ENCODE measurements around the gene ATP6V1G3. TPM values are rescaled to one million over a fixed set of nuclear protein-coding genes. Genes with fewer than 3 reads are reported as not detected.

ATP6V1G3 gene
- total RNA-seq, 4 donors from 2014 or later: not detected

DNA sequence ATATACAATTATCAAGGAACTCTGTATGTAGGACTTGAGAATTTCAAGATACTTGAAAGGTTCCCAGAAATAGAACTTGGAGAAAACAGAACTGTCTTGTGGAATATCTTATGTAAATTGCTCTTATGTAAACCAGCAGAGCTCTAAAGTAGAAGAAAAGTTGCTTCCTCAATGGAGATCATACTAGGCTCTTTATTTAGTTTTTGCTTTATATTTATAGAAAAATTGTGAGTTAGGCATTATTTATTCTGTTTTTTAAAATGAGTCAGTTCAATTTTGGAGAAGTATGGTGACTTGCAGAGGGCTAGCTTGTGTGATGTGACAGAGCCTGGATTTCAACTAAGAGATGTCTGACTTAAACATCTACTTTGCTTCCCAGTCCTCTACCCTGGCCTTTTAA lies 40.4 kb downstream of the ATP6V1G3 start:
- no peaks in the 10 kb centered on the region for H3K4me1 ChIP-seq
- no peaks in the 10 kb centered on the region for H3K27me3 ChIP-seq
- TF ChIP-seq POLR2A (IDR thresholded peaks at IDR 0.05): no peak
- TF ChIP-seq, protein P1, sequence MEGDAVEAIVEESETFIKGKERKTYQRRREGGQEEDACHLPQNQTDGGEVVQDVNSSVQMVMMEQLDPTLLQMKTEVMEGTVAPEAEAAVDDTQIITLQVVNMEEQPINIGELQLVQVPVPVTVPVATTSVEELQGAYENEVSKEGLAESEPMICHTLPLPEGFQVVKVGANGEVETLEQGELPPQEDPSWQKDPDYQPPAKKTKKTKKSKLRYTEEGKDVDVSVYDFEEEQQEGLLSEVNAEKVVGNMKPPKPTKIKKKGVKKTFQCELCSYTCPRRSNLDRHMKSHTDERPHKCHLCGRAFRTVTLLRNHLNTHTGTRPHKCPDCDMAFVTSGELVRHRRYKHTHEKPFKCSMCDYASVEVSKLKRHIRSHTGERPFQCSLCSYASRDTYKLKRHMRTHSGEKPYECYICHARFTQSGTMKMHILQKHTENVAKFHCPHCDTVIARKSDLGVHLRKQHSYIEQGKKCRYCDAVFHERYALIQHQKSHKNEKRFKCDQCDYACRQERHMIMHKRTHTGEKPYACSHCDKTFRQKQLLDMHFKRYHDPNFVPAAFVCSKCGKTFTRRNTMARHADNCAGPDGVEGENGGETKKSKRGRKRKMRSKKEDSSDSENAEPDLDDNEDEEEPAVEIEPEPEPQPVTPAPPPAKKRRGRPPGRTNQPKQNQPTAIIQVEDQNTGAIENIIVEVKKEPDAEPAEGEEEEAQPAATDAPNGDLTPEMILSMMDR (IDR thresholded peaks at IDR 0.05 in 4 of 5, conservative IDR thresholded peaks at IDR 0.05 in 1 of 5): no peak
- no peaks in the 10 kb centered on the region for H3K9me3 ChIP-seq
- H3K4me3 ChIP-seq: no peak overlapping the region
- ATAC-seq (no peak), DNase-seq (no peak)
- in situ Hi-C loops (cut with MboI; ENCODE audit: low sequenced_read_pairs in 4 of 4) (no loop called here), intact Hi-C loops (cut with DNase I; ENCODE audit: low total_unique reads) (no loop called here)
- no peaks in the 10 kb centered on the region for H3K36me3 ChIP-seq
- H3K27ac ChIP-seq: no peak overlapping the region

DNA sequence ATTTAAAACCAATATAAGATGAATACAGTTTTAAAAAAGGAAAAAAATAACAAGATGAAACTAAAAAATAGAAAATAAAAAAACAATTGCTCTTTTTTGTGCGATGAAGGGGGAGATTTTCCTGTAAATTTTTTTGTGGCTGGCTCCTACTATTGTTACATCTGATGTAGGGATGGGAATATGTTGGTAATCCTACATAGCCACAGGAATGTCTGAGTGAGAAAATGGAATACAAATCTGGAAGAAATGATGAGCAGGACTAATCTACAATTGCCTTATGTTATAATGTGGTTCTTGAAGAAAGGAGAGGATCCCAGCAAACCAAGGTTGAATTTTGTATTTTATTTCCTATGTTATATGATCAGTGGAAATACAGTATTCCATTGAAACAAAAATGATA lies 40.9 kb downstream of the ATP6V1G3 start:
- H3K27me3 ChIP-seq: no peaks in the 10 kb centered on the region
- H3K4me1 ChIP-seq: no peaks in the 10 kb centered on the region
- H3K4me3 ChIP-seq: no peak overlapping the region
- no peak for TF ChIP-seq POLR2A (IDR thresholded peaks at IDR 0.05)
- TF ChIP-seq, protein P1 (IDR thresholded peaks at IDR 0.05 in 4 of 5, conservative IDR thresholded peaks at IDR 0.05 in 1 of 5): no peak
- intact Hi-C loops (cut with DNase I; ENCODE audit: low total_unique reads): no loop called here
- in situ Hi-C loops (cut with MboI; ENCODE audit: low sequenced_read_pairs in 4 of 4): no loop called here
- H3K27ac ChIP-seq: no peak overlapping the region
- ATAC-seq: no peak
- DNase-seq: no peak
- H3K9me3 ChIP-seq: no peaks in the 10 kb centered on the region
- H3K36me3 ChIP-seq: no peaks in the 10 kb centered on the region

DNA sequence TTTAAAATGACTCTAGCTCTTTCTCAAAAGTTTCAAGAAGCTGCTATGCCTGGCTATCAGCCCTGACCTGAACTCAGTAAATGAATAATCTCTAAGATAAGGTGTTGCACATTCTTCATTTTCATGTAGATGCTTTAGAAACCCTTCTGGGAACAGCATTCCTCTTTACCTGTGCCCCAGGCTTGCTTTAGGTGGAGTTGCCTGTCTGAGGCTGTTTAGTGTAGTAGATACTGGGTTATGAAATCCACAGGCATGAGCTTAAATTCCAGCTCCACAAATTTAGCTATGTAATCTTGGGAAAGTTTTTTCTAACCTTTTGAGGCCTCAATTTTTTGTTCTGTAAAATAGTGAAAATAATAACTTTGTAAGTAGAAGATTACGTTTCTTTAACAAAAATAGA lies 41.6 kb downstream of the ATP6V1G3 start:
- in situ Hi-C loops (cut with MboI; ENCODE audit: low sequenced_read_pairs in 4 of 4): no loop called here
- H3K4me3 ChIP-seq: no peak overlapping the region
- H3K27me3 ChIP-seq: no peaks in the 10 kb centered on the region
- no peak overlapping the region for H3K27ac ChIP-seq
- ATAC-seq (no peak), DNase-seq (no peak)
- H3K9me3 ChIP-seq: no peaks in the 10 kb centered on the region
- H3K36me3 ChIP-seq: no peaks in the 10 kb centered on the region
- intact Hi-C loops (cut with DNase I; ENCODE audit: low total_unique reads): no loop called here
- TF ChIP-seq POLR2A (IDR thresholded peaks at IDR 0.05): no peak
- TF ChIP-seq, protein P1 (IDR thresholded peaks at IDR 0.05 in 4 of 5, conservative IDR thresholded peaks at IDR 0.05 in 1 of 5): no peak
- no peaks in the 10 kb centered on the region for H3K4me1 ChIP-seq

DNA sequence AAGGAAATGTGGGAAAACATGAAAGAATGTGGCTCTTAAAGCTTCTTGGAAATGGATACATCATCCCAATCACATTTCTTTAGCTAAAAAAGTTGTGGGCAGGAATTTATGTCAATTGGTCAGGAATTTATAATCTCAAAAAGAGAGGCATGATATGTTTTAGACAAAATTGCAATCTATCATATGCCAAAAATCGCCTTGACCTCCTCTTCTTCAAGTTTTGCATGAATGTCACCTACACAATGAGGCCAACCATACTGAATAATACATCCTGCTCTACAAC lies 42.4 kb downstream of the ATP6V1G3 start:
- TF ChIP-seq, protein P1 (IDR thresholded peaks at IDR 0.05 in 4 of 5, conservative IDR thresholded peaks at IDR 0.05 in 1 of 5): no peak
- TF ChIP-seq POLR2A (IDR thresholded peaks at IDR 0.05): no peak
- no peak overlapping the region for H3K4me3 ChIP-seq
- in situ Hi-C loops (cut with MboI; ENCODE audit: low sequenced_read_pairs in 4 of 4) (no loop called here), intact Hi-C loops (cut with DNase I; ENCODE audit: low total_unique reads) (no loop called here)
- DNase-seq: no peak
- H3K9me3 ChIP-seq: no peaks in the 10 kb centered on the region
- no peaks in the 10 kb centered on the region for H3K4me1 ChIP-seq
- H3K36me3 ChIP-seq: no peaks in the 10 kb centered on the region
- no peak for ATAC-seq
- no peak overlapping the region for H3K27ac ChIP-seq
- no peaks in the 10 kb centered on the region for H3K27me3 ChIP-seq

DNA sequence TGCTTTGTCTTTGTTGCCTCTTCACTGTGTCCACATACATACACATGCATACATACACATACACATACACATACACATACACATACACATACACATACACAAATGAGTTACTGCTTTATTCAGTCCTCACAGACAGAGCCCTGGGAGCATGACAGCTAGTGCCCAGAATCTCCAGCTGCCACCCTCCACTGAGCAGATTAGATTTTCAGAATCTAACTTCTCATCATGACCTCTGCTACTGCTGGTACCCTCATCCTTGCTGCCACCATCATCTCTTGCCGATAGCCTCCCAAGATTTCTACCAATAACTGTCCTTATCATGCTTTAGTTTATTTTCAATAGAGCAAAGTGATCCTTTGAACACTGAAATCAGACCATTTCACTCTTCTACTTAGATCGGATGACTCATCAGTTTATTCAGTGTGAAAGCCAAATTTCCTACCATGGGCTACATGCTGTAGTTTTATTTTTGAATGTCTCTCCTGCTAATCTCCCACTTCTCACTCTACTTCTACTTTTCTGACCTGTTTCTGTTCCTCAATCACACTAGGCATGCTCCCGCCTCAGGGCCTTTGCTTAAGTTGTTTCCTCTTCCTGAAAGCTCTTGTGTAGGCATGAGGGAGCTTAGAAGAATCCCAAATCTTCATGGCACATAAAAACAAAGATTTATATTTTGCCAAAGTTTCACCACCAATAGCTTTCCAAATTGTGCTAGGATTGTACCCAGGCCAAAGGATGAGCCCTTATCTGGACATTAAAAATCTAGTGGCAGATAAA lies 43.0 kb downstream of the ATP6V1G3 start:
- intact Hi-C loops (cut with DNase I; ENCODE audit: low total_unique reads) (no loop called here), in situ Hi-C loops (cut with MboI; ENCODE audit: low sequenced_read_pairs in 4 of 4) (no loop called here)
- no peak overlapping the region for H3K27ac ChIP-seq
- DNase-seq (no peak), ATAC-seq (no peak)
- H3K36me3 ChIP-seq: no peaks in the 10 kb centered on the region
- H3K4me1 ChIP-seq: no peaks in the 10 kb centered on the region
- H3K4me3 ChIP-seq: no peak overlapping the region
- TF ChIP-seq, protein P1 (IDR thresholded peaks at IDR 0.05 in 4 of 5, conservative IDR thresholded peaks at IDR 0.05 in 1 of 5): no peak
- no peak for TF ChIP-seq POLR2A (IDR thresholded peaks at IDR 0.05)
- H3K27me3 ChIP-seq: no peaks in the 10 kb centered on the region
- H3K9me3 ChIP-seq: no peaks in the 10 kb centered on the region
